ENCODE results near the gene UBA3.

Gene UBA3

DNA sequence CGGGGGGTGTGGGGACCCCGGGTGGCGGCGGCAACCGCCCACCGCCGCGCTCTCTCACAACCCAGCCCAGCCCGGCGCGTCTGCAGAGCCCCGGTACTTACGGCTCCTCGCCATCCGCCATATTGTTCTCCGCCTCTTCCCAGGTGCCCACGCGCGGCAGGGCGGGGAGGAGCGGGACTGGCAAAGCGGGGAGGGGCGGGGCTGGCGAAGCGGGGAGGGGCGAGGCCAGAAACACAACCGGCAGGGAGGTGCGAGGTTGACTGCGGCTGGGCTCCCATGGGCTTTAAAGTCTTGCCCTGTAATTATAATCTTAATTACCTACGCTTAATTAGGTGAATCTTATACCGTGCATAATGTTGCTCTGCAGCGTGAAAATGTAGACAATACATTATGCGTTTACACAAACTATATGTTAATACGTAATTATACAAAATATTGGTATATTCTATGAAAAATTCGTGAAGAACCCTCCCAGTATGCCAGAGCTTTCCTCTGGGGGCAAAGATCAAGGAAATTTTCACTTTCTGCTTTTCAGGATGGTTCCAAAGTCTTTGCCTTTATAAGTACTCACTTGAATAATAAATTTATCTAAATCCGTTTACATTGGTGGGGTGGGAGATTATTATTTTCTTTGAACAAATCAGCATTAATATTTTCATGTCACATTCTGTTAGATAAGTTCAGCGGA, at the start of gene UBA3:
UBA3 (minus strand) TSS at position 133 of the 688 bp plus-strand sequence; CDS start at position 121, 12 bp downstream.
- no peak for DNase-seq

GRCh38 chr3:69129531-69129930, 49.4 kb upstream of the UBA3 start:
- DNase-seq = no peak

- DNase-seq = no peak
These were observed 48.3 kb upstream of the UBA3 start for GRCh38 chr3:69128509-69128908.

GRCh38 chr3:69126999-69127398, 46.8 kb upstream of the UBA3 start:
- DNase-seq = no peak

- no peak for DNase-seq
These were observed 46.1 kb upstream of the UBA3 start for GRCh38 chr3:69126216-69126615.

- no peak for DNase-seq
These were observed 42.2 kb upstream of the UBA3 start, which contains the start of gene LMOD3 for GRCh38 chr3:69122403-69122802. LMOD3 (minus strand) TSS chr3:69122595; CDS start chr3:69122386, 209 bp downstream.

DNA sequence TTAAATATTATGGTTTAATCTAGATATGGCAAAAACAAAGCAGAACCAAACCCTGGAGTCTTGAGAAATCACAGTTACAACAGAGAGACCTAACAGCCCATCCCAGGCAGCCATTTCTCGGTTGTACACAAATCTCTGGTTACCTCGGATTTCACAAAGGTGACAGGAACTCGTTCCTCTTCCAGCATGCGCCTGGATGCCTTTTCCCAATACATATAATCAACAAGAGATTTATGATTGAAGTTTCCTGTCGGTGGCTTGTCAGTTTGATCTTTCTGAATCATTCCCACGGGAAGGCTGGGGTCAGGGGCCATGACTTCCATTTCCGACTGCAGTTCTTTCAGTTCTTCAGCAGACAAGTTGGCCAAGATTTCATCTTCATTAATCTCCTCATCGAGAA, 41.8 kb upstream of the UBA3 start:
- DNase-seq = no peak

GRCh38 chr3:69121513-69121912, 41.3 kb upstream of the UBA3 start:
- no peak for DNase-seq

DNA sequence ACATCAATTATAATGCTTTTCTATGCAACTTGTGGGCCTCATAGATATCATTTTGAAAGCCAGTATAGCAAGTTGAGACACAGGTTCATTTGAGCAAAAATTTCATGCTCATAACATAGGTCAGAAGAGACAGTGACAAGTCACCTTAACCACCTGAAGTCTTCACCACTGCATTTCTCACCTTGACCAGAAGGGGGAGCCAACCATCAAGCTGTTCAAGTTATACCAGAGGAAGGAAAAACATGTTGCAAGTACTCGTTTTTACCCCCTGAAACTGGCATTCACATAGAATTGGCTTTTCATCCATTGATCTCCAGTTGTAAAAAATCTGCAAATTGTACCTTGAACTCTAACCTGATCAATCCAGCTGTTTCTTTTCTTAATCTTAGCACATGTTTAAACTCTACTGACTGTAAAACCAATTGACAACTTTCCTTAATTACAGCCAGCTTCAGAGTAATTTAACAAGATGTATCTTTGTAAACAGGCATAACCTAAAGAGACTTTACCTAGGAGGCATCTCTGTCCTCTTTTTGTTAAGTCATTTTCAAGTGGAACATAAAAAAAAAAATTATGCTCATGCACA, 40.8 kb upstream of the UBA3 start:
- no peak for DNase-seq

- no peak for DNase-seq
These were observed 39.5 kb upstream of the UBA3 start for GRCh38 chr3:69119681-69120080.

DNA sequence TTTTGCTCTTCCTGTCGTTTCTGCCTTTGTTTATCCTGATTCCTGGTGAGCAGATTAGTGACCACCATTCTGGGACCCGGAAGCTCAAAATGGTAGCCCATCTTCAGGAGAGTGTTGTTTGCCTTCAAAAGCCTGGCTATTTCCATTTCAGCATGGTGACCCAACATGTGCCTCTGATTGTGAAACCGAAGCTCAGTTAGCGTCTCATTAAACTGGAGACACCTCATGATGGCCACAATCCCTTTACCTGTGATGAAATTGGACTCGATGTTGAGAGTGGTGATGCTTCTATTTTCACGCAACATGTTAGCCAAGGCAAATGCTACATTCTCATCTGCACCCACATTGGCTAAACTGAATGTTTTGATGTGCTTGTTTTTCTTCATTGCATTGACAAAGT, 39.0 kb upstream of the UBA3 start:
- DNase-seq = no peak

GRCh38 chr3:69118555-69118954, 38.4 kb upstream of the UBA3 start:
- no peak for DNase-seq

- DNase-seq = no peak
These were observed 36.7 kb upstream of the UBA3 start for GRCh38 chr3:69116897-69117296.

DNA sequence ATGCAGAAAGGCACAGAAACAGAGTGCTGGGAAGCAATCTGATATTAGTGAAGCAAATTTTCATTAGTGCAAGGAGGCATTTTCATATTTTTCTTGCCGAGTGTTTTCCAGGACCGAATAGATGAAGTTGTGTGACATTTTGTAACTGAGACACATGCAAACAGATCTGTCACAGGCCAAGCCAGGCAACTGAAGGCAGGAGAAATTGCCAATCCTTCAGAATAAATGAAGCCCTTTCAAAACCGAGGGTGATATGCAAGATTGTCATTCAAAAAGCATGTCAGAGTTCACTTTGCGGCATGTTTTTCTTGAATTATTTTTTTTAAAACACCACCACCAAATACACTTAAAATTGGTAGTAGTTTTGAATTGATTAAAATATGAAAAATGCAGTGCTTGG, 36.0 kb upstream of the UBA3 start:
- no peak for DNase-seq

DNA sequence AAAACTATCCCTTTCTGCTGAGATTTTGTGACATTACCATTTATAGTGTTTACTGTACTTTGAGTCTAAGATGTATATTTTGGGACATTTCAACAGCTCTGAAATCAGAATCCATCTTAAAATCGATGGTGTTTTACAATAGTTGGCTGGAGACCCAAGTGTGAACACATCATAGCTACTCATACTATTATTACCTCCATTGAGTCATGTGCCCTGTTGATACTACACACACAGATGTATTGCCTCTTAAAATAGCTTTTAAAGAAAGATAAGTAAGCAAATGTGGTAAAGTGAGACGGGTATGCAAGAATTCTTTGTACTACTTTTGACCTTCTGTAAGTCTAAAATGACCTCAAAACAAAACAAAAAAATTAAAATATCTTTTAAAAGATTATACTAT, 35.6 kb upstream of the UBA3 start:
- no peak for DNase-seq

- DNase-seq = no peak
These were observed 33.4 kb upstream of the UBA3 start for GRCh38 chr3:69113536-69113935.

GRCh38 chr3:69110941-69111546, 30.9 kb upstream of the UBA3 start:
- no peak for DNase-seq

DNA sequence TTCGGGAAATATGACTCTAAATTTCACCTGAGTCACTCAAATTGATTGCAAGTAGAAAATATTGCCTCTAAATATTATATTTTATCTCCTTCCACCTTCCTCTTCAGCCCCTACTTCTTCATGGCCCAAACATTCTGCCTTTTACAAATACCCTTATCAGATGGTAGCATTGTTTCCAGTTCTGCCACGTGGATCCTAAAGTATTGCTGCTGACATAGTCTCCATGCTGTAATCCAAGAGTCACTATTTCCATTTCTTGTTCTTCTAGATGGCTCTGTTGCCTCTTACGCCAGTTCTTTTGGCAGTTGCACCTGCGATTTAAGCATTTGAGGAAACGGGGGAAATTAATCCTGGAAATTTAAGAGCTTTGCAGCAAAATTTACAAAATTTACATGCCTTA, 28.6 kb upstream of the UBA3 start:
- no peak for DNase-seq

DNA sequence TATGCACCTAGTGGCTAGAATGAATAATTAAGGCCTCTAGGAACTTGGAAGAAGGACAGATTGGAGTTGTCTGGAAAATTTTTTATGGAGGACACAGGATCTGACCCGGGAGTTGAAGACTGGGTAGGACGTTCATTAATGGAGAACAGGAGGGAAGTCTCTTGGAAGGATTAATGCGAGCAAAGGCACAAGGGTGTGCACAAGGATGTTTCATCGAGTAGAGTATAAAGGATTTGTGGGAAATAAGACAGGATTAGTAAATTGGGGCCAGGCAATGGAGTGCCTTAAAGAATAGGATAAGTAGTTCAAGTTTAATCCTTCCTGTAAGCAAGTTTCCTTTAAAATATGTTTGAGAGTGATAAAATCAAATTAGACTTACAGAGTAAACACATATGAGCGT, 27.7 kb upstream of the UBA3 start:
- DNase-seq = no peak

DNA sequence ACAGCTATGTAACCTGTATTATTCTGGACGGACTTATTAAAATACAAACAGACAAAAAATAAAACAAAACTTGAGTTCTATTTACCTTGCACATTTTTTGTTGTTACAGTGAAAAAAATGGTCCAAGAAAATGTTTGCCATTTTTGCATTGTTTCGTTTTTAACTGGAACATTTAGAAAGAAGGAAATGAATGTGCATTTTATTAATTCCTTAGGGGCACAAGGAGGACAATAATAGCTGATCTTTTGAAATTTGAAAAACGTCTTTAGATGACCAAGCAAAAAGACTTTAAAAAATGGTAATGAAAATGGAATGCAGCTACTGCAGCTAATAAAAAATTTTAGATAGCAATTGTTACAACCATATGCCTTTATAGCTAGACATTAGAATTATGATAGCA, 25.2 kb upstream of the UBA3 start:
- no peak for DNase-seq

DNA sequence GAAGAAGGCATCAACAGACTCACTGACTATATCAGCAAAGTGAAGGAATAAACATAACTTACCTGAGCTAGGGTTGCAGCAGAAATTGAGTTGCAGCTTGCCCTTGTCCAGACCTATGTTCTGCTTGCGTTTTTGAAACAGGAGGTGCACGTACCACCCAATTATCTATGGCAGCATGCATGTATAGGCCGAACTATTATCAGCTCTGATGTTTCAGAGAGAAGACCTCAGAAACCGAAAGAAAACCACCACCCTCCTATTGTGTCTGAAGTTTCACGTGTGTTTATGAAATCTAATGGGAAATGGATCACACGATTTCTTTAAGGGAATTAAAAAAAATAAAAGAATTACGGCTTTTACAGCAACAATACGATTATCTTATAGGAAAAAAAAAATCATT, 24.4 kb upstream of the UBA3 start:
- no peak for DNase-seq

- no peak for DNase-seq
These were observed 23.0 kb upstream of the UBA3 start for GRCh38 chr3:69103123-69103522.

DNA sequence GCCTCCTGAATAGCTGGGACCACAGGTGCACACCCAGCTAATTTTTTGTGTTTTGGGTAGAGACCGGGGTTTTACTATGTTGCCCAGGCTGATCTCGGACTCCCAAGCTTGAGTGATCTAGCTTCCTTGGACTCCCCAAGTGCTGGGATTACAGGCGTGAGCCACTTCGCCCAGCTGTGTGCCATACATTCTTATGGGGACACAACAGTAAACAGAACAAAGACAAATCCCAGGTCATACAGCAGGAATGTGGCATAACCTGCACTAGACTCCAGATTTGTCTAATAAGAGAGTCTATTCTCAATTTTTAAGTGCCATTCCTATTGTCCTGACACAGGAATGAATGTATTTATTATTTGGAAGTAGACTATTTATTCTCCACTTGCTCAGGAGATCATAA, 22.2 kb upstream of the UBA3 start:
- DNase-seq = no peak

DNA sequence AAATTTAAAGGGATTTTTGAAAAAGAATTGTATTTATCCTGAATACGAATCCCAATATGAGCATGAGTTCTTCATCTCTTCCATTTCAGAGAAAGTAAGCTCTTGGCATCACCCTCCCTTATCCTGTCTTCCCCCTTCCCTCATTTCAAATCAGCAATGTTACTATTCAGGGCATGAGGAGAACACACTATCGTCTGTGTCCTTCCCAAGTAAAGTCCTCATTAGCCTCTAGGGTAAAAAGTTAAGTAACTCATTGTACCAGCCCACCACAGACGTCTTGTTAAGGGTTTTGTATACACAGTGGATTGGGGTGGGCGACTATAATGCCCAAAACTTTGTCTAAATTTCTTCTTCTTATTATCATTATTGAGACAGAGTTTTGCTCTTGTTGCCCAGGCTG, 19.4 kb upstream of the UBA3 start:
- no peak for DNase-seq
